NCI-H345 treated with DMSO at 0.1 percent for 48 hours (cell line): ENCODE measurements around the gene VPS37B.
"Not testable (repeated sequence)": the region's sequence is repeated elsewhere in the genome, so short reads cannot be mapped to it uniquely, and the experiment has no call there.

ENCODE experiments used
- DNase-seq: peaks from one replicate; lab custom pipeline; 2025; ENCODE audit not compliant: unreplicated experiment; lab: John Stamatoyannopoulos, UW

VPS37B gene

DNA sequence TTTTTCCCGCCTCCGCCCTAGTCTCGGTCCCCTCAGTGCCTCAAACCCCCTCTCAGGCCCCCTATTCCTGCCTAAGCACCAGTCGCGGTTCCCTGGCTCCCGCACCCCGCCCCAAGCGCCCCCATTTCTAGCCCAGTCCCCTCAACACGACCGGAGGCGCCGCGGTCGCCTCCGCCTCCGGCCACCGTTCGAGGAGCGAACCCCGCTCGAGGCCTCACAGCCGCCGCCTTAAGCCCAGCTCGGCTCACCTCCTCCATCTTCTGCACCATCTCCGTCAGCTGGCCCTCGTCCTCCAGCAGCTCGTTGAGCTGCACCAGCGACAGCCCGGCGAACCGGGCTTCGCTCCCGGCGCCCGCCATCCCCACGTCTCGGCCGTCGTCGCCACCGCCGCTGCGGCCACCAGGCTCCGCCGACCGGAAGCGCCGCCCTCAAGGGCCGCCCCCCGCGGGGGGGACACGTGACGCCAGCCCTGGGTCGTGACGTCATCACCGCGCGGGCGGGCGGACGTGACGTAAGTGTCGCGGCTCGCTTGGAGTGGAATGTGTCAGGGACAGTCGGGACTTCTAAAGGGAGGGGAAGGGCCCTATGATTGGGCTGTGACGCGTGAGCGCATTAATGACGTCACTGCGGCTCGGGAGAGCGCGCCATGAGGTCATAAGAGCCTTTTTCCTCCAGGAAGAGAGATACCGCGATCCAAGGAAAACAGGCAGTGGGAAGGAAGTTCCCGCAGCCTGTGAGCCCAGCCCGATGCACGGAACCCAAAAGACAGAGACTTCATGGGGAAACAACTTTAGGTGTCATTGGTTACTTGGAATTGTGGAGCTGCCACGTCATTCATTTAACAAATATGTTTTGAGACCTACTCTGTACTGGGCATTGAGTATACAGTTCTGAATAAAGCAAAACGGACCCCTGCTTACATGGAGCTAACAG lies at the start of gene VPS37B:
Gene VPS37B, minus strand, starts transcription at position 421 of the 933 bp plus-strand sequence. Its CDS starts 62 bp downstream, at position 359.
- peak; percentile 33 for DNase-seq

DNA sequence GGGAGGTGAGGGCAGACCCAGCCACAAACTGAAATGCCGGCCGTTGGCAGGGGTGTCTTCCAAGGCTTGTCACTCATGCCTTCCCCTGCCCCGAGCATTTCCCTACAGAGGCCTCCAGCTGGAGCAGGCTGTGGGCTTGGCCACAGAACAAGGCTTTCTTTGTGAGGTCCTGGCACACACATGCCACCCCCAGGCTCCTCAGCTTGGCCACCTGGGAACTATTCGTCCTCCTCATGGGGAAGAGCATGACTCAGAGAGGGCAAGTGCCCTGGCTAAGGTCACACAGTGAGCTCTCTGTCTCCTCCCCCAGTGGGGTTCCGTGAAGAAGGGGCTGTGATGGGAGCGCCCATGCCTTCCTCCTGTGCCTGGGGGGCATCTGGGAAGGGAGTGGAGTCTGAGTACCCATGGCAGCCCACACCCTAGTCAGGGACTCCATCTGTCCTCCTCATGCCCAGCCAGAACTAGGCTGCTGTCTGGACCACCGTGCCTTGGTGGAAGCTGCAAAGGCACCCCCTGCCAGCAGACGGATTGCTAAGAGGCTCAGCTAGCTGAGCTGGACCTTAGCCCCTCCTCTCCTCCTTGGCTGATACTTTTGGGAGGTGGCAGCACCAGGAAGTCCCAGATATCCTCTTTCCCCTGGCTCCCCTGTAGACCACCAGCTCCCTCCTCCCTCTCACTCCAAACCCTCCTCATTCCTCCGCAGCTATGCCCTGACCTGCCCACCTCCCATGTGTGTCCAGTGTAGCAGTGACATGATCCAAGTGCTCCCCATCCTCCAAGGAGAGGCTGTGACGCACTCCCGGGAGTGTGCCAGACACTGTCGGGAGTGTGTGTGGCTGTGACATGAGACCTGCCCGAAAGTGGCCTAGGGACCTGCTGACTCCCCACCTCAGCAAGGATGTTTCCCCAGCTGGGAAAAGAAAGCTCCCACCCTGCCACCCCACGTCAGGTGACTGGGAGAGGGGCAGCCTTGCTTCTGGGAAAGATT lies 49.0 kb upstream of the VPS37B start:
- no peak for DNase-seq

DNA sequence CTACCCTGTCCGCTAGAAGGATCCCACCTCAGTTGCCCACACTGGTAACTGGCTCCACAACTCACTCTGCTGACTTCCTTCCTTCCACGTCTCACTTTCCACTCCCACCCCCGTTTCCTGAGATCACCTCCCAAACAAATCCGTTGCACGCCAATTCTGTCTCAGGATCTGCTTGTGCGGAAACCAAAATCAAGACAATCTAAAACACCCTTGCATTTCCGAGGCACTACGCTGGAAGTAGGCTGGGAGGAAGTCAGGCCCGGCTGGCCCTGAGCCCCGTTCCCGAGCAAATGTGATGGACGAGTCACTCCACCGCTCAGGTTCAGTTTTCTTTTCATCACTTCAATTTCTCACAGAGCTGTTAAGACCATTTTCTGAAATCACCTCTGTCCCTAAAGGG lies 47.3 kb upstream of the VPS37B start:
- DNase-seq: no peak

- DNase-seq: peak; percentile 15
Observed at GRCh38 chr12:122942637-122943036, 46.7 kb upstream of the VPS37B start.

DNA sequence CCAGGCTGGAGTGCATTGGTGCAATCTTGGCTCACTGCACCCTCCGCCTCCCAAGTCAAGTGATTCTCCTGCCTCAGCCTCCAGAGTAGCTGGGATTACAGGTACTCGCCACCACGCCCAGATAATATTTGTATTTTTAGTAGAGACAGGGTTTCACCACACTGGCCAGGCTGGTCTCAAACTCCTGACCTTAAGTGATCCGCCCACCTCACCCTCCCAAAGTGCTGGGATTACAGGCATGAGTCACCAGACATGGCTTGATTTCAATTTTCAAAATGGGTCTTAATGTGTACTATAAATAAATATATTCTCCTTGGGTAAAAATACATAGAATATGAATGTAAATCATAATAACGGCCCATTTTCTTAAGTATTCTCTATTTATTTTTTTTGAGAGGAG lies 45.4 kb upstream of the VPS37B start:
- not testable (repeated sequence) for DNase-seq

DNA sequence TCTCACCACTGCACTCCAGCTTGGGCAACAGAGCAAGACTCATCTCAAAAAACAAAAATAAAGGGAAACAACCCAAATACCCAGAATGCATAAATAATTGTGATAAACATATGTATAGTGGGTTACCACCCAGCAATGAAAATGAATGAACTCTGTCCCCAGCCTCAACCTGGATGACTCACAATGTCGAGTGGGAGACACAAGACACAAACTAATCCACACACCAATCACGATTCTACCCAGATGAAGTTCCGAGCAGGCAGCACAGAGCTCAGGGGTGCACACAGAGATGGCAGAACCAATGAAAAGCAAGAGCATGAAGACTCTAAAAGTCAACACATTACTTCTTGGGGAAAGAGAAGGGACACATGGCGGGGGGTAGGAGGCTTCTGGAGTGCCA lies 43.2 kb upstream of the VPS37B start:
- DNase-seq: no peak

DNA sequence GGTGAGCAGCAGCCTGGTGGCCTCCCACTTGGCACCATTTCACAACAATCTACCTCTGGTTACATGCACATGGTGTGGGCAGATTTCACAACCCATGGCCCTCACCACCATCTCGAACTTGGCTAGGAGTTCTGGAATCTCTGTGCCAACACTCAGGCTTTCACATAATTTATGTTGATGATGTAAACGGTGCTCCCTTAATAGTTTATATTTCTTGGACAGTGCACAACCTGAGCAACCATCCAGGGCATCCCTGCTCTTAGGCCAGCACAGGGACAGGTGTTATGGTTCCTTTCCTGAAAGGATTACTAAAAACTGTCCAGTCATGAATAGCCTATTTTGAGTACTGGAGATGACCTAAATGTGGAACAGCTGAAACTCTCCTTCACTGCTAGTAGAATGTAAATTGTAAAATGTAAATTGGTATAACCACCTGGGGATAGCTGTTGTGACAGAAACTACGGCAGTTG lies 41.7 kb upstream of the VPS37B start:
- no peak for DNase-seq

DNA sequence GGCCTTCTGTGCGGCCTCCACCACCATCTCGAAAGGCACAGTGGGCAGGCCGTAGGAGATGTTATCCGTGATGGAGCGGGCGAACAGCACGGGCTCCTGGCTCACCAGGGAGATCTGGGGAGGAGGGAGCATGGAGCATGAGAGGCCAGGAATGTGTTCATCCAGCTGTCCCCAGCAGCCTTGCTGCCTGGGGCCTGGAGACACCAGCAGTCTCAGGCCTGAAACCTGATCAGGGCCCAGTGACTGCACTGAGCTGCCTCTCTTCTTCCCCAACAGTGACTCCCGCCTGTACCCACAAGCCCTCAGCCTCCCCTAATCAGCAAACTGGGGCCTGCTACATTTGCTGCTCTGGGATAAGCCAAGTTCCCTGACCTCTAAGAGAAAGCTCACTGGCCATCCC lies 39.4 kb upstream of the VPS37B start:
- DNase-seq: no peak

GRCh38 chr12:122934722-122935121 lies 38.8 kb upstream of the VPS37B start:
- DNase-seq: no peak

DNA sequence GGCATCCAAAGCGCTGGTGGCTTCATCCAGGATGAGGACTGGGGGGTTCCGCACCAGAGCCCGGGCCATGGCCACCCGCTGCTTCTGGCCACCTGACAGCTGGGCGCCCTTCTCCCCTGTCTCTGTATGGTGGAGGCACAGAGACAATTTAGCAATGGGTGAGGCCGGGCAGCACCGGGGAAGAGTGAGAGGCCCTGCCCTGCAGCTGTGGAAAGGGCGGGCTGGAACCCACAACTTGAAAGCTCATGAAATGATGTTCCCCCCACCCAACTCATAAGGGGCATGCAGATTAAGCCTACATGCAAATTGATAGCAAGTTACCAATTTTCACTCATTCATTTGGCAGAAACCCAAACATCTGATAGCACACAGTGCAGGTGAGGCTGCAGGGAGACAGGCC lies 36.3 kb upstream of the VPS37B start:
- no peak for DNase-seq

- no peak for DNase-seq
Observed at GRCh38 chr12:122929812-122930211, 33.9 kb upstream of the VPS37B start.

DNA sequence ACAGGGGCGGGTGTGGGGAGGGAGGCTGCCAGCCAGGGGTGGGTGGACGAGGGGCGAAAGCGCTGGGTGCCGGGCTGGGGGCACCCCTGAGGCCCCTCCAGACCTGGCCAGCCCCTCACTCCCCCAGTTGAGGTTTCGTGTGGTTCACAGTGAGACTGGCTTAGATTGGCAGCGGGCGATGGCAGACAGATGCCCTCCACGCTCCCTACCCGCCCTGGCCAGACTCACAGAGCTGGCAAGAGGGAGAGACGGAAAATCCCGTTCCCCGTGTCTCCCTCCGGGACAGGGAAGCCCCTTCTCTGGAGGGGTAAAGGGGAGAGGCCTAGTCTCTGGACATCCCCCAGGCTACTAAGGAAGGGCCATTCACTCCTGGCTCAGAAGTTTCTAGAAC lies 33.2 kb upstream of the VPS37B start:
- no peak for DNase-seq

DNA sequence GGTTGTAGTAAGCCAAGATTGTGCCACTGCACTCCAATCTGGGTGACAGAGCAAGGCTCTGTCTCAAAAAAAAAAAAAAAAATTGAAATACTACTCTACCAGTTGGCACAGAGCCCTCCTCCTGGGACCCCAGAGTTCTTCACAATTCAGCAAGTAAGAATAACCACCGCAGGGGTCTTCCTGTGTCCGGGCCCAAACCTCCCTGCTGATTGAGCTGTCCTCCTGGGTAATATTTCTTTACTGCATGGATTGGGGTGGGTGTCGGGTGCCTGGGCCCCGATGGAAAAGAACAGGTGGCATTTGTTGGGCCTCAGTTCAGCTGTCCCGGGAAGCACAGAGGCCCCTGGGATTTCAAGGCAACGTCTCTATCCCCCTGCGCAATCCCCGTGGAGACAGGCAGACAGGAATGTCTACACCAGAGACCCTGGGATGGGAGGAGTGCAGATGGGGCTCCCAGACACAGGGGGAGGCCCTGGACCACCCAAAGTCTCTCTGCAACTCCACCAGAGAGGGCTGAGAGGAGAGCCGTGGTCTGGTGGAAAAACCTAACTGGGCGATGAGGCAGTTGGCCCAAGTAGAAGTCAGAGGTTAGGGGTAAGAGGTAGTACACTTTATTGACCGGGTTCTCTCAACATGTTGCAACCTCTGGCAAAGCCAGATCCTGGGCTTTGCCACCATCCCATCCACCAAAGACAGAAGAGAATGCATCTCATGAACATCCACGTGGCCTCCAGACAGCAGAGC lies 32.7 kb upstream of the VPS37B start:
- DNase-seq: no peak

DNA sequence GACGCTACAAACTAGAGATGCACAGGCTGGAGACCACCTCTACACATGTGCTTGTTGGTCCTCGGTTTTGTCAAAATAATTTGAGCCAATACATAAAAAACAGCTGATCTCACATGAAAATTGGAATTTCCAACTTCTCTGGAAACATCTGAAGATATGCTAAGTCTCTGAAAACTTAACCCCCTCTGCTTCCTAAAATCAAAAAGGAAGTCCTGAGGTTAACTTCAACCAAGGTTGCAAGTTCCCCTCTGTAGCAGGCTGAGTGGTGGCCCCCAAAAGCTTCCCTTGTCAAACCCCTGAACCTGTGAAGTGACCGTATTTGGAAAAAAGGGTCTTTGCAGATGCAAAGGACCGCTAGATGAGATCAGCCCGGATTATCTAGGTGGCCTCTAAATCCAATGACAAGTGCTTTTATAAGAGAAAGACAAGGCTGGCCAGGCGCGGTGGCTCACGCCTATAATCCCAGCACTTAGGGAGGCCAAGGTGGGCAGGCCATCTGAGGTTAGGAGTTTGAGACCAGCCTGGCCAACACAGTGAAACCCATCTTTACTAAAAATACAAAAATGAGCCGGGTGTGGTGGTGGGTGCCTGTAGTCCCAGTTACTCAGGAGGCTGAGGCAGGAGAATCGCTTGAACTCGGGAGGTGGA lies 32.0 kb upstream of the VPS37B start:
- DNase-seq: no peak

- DNase-seq: no peak
Observed at GRCh38 chr12:122921917-122922316, 26.0 kb upstream of the VPS37B start.

DNA sequence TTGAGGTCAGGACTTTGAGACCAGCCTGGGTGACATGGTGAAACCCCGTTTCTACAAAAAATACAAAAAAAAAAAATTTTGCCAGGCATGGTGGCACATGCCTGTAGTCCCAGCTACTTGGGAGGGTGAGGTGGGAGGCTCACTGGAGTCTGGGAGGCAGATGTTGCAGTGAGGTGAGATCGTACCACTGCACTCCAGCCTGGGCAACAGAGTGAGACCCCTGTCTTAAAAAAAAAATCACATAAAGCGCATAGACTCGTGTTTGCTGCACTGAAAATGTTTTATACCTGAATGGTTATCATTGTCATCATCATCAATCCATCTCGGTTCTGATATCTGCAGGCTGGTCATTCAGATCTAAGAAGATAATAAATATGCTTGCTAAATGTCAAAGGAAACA lies 24.8 kb upstream of the VPS37B start:
- no peak for DNase-seq

DNA sequence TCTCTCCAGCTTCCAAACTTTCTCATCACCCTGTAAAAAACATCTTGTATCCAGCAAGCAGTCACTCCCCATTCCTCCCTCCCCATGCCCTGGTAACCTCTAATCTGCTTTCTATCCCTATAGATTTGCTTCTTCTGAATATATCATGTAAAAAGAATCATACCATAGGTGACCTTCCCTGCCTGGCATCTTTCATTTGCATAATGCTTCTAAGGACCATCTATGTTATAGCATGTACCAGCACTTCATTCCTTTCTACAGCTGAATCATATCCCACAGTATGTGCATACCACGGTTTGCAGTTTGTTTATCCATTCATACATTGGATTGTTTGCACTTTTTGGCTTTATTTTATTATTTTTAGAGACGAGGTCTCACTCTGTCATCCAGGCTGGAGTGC lies 22.9 kb upstream of the VPS37B start:
- no peak for DNase-seq

GRCh38 chr12:122917507-122918121 lies 21.7 kb upstream of the VPS37B start:
- no peak for DNase-seq

DNA sequence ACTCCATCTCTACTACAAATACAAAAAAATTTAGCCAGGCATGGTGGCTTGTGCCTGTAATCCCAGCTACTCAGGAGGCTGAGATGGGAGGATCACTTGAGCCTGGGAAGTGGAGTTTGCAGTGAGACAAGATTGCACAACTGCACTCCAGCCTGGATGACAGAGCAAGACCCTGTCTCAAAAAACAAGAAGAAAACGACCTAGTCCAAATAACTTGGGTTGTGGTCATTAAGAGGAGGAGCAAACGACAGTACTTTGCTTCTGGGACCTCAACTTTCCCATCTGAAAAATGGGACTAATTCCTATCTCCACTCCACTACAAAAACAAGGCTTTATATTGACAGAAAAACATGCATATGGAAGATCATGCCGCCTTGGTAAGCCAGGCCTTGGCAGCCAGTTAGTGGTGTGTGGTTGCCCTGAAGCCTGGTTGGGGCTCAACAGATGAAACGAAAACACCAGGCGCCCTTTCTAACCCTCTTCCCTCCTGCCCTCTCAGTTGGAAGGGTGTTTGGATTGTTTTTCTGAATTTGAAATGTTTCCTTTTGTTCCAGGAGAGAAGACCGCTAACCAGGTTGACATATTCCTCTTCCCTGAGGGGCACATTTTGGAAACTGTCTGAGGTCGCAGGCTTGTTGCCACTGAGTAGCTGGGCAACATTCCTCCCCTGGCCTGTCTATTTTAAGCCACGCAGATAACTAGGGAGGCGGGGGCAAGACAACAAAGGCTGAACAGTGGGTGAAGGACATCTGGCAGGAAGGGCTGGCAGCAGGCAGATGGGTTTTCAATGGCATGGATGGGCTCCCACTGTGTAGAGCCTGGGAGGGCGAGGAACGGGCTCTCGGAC lies 13.7 kb upstream of the VPS37B start:
- peak; percentile 89 for DNase-seq
